Stimulated activated CD4-positive, alpha-beta T cell treated with anti-CD3 and anti-CD28 coated beads, Interleukin-1b, Interleukin-23, amount 100 ng/mL, for 24 hours (primary cell): ENCODE data around the gene SLC25A33.
"Not testable (repeated sequence)": the region's sequence is repeated elsewhere in the genome, so short reads cannot be mapped to it uniquely, and the experiment has no call there.

ENCODE experiments used
- DNase-seq, 4 experiments: peaks; one replicate each; pipeline ENCODE4 v3.0.0-alpha.2; 2020; ENCODE audit warnings: low read depth in 4 of 4, low spot score in 1 of 4

The SLC25A33 gene

GRCh38 chr1:9538669-9539164, 548 bp upstream of the SLC25A33 start:
- DNase-seq = no peak

- peak; percentile 21 to 41 (median 28) for DNase-seq
These were observed 725 bp downstream of the SLC25A33 start for GRCh38 chr1:9539829-9540550.

GRCh38 chr1:9542430-9542829, 3.2 kb downstream of the SLC25A33 start:
- no peak for DNase-seq

GRCh38 chr1:9544926-9545325, 5.7 kb downstream of the SLC25A33 start:
- no peak for DNase-seq

- no peak for DNase-seq
These were observed 10.8 kb downstream of the SLC25A33 start for GRCh38 chr1:9549955-9550546.

GRCh38 chr1:9551984-9552383, 12.7 kb downstream of the SLC25A33 start:
- DNase-seq = no peak

GRCh38 chr1:9553736-9554144, 14.5 kb downstream of the SLC25A33 start:
- DNase-seq = no peak

GRCh38 chr1:9555942-9556341, 16.7 kb downstream of the SLC25A33 start:
- DNase-seq = no peak

- DNase-seq = no peak
These were observed 18.4 kb downstream of the SLC25A33 start for GRCh38 chr1:9557624-9558023.

GRCh38 chr1:9558271-9558945, 19.1 kb downstream of the SLC25A33 start:
- DNase-seq = no peak

- no peak for DNase-seq
These were observed 19.8 kb downstream of the SLC25A33 start for GRCh38 chr1:9558946-9559545.

GRCh38 chr1:9559673-9560072, 20.4 kb downstream of the SLC25A33 start:
- no peak for DNase-seq

- DNase-seq = not testable (repeated sequence)
These were observed 20.8 kb downstream of the SLC25A33 start for GRCh38 chr1:9560090-9560489.

GRCh38 chr1:9561429-9561828, 22.2 kb downstream of the SLC25A33 start:
- DNase-seq = no peak

- no peak for DNase-seq
These were observed 30.0 kb downstream of the SLC25A33 start for GRCh38 chr1:9569267-9569666.

- not testable (repeated sequence) for DNase-seq
These were observed 31.7 kb downstream of the SLC25A33 start for GRCh38 chr1:9570886-9571529.

GRCh38 chr1:9573723-9574122, 34.5 kb downstream of the SLC25A33 start:
- no peak for DNase-seq

GRCh38 chr1:9575486-9575885, 36.2 kb downstream of the SLC25A33 start:
- no peak for DNase-seq

- no peak for DNase-seq
These were observed 37.6 kb downstream of the SLC25A33 start for GRCh38 chr1:9576903-9577302.

GRCh38 chr1:9577423-9577822, 38.2 kb downstream of the SLC25A33 start:
- no peak for DNase-seq

GRCh38 chr1:9580942-9581341, 41.7 kb downstream of the SLC25A33 start:
- no peak for DNase-seq
